ENCODE data around the gene DHX16.

DNA sequence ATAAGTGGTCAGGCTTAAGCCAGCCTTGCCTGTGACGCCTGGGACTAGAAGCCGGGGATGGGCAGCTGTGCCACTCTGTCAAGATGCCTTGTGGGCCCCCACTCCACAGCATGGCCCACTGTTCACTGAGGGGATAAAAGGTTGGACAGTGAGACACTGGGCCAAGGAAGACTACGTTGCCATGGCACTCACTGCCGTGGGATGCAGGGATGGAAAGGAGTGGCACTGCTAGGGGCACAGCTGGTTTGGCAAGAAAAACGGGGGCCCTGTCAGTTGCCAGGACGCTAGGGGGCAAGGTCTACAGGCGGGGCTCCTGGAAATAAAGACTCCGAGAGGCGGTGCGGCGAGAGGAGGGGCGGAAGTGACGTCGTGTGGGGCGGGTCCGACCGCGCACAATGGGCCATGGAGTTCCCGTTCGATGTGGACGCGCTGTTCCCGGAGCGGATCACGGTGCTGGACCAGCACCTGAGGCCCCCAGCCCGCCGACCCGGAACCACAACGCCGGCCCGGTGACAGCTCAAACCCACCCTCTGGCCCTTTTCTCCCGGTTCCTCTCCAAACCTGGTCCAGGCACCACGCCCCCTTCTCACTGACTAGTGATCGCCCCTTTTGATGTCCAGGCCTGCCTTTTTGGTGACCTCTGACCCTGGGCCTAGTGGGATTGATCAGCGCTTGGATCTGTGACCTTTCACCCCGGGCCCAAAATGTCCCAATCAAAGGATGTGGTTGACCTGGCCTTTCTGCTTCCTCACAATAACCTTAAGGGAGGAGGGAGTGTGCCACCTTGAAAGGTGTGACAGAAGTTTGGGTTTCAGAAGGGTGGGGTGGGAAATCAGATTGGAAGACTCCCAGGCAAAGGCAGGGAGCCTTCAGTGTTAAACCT is 46.1 kb downstream of the DHX16 start, which contains the start of gene ATAT1:
- TF ChIP-seq, protein P1, sequence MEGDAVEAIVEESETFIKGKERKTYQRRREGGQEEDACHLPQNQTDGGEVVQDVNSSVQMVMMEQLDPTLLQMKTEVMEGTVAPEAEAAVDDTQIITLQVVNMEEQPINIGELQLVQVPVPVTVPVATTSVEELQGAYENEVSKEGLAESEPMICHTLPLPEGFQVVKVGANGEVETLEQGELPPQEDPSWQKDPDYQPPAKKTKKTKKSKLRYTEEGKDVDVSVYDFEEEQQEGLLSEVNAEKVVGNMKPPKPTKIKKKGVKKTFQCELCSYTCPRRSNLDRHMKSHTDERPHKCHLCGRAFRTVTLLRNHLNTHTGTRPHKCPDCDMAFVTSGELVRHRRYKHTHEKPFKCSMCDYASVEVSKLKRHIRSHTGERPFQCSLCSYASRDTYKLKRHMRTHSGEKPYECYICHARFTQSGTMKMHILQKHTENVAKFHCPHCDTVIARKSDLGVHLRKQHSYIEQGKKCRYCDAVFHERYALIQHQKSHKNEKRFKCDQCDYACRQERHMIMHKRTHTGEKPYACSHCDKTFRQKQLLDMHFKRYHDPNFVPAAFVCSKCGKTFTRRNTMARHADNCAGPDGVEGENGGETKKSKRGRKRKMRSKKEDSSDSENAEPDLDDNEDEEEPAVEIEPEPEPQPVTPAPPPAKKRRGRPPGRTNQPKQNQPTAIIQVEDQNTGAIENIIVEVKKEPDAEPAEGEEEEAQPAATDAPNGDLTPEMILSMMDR (IDR thresholded peaks at IDR 0.05): peak; percentile 25 to 73 (median 54)
- peak in 2 of 4 donors; percentile 30 to 60 for TF ChIP-seq POLR2A (IDR thresholded peaks at IDR 0.05)

All from upper lobe of left lung (tissue), 4 donors.